Body of pancreas (tissue), 4 donors: ENCODE data around the gene RCAN2.

Experiments used
- POLR2A ChIP-seq, 3 donors: fragments of 450-650 bp; IDR thresholded peaks; one replicate each; pipeline ENCODE4 v1.6.1; 2016; ENCODE audit warnings: antibody characterized with exemption in 3 of 3, mild to moderate bottlenecking in 2 of 3
- TF ChIP-seq, protein P1 (sequence below), 7 experiments: fragments of 450-650 bp in 4 of 7; fragments of 200-600 bp in 3 of 7; sonication (generic) in 3 of 7; IDR thresholded peaks; one replicate each; pipeline ENCODE4 v1.5.1; 2016 to 2019; ENCODE audit warnings: antibody characterized with exemption in 7 of 7

DNA sequence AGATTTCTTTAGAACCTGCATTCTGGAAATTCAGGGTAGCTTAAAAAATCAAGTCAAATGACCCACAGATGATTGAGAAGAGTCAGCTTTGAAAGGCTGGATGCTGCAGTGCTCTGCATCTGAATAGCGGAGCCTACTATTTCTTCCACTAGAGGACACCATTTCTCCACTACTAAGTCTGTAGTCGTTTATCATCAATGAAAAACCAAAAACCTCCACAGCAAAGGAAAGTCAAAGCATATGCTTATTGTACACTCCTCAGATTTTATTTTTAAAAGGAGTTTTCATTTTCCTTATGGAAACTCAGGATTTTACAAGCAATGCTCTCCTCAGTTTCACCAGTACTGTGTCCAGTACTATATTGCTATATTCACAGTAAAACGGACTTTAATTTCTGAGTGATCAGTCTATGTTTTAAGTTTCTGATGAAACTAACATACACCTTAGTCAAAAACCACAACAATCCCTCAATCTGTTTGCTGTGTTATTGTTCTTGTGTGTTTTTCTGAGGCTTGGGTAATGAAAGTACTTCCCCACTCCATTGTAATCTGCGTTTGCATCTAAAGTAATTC is 269.9 kb downstream of the RCAN2 start:
- TF ChIP-seq POLR2A (IDR thresholded peaks at IDR 0.05): no peak
- TF ChIP-seq, protein P1, sequence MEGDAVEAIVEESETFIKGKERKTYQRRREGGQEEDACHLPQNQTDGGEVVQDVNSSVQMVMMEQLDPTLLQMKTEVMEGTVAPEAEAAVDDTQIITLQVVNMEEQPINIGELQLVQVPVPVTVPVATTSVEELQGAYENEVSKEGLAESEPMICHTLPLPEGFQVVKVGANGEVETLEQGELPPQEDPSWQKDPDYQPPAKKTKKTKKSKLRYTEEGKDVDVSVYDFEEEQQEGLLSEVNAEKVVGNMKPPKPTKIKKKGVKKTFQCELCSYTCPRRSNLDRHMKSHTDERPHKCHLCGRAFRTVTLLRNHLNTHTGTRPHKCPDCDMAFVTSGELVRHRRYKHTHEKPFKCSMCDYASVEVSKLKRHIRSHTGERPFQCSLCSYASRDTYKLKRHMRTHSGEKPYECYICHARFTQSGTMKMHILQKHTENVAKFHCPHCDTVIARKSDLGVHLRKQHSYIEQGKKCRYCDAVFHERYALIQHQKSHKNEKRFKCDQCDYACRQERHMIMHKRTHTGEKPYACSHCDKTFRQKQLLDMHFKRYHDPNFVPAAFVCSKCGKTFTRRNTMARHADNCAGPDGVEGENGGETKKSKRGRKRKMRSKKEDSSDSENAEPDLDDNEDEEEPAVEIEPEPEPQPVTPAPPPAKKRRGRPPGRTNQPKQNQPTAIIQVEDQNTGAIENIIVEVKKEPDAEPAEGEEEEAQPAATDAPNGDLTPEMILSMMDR (IDR thresholded peaks at IDR 0.05): peak; percentile 43 to 93 (median 86)
